ENCODE data around the gene TP53RK.

GRCh38 chr20:46712056-46712636, 22.9 kb upstream of the TP53RK start:
- TF ChIP-seq CTCF (IDR thresholded peaks at IDR 0.05), result no peak
- TF ChIP-seq POLR2A (IDR thresholded peaks at IDR 0.05), result no peak

Measured in Peyer's patch (tissue), 4 donors.